Chondrocyte (in vitro differentiated cells): ENCODE data around the gene DYDC1. TPM values are rescaled to one million over a fixed set of nuclear protein-coding genes. Genes with fewer than 3 reads are reported as not detected.

Experiments
- DNase-seq: peaks from one replicate; pipeline ENCODE4 v3.0.0; 2021; ENCODE audit warnings: mixed read lengths, low spot score
- H3K27ac Mint-ChIP-seq: one replicate; pipeline ENCODE4 v1.8.0; 2021; ENCODE audit warnings: mild to moderate bottlenecking, moderate library complexity, mixed read lengths; ENCODE audit not compliant: unreplicated experiment
- H3K27me3 Mint-ChIP-seq: 2 replicates; pipeline ENCODE4 v1.8.0; 2021; ENCODE audit warnings: low read depth, mixed read lengths
- H3K36me3 Mint-ChIP-seq: 2 replicates; pipeline ENCODE4 v1.8.0; 2021; ENCODE audit warnings: low read depth, mixed read lengths
- H3K4me1 Mint-ChIP-seq: 2 replicates; pipeline ENCODE4 v1.8.0; 2021; ENCODE audit warnings: low read depth, mild to moderate bottlenecking, mixed read lengths
- H3K4me3 Mint-ChIP-seq: one replicate; pipeline ENCODE4 v1.8.0; 2021; ENCODE audit warnings: mild to moderate bottlenecking, moderate library complexity, mixed read lengths; ENCODE audit not compliant: unreplicated experiment
- H3K9me3 Mint-ChIP-seq: 2 replicates; pipeline ENCODE4 v1.8.0; 2021; ENCODE audit warnings: low read depth, mixed read lengths
- long read RNA-seq: library from polyadenylated mRNA; stranded (forward); transcript quantifications from one replicate; pipeline ENCODE4 v2.0.0, GENCODE V29; 2021
- total RNA-seq: library from RNA; stranded (reverse); gene quantifications from 3 replicates; pipeline ENCODE4 v1.2.1, GENCODE V29; 2021
- TF ChIP-seq, protein P1 (sequence below): fragments of 200-600 bp; sonication (generic); IDR thresholded peaks from 2 replicates; pipeline ENCODE4 v1.5.0; 2021; ENCODE audit warnings: antibody characterized with exemption, mild to moderate bottlenecking, moderate library complexity

Gene DYDC1
- not detected in 3 replicates for total RNA-seq
- long read RNA-seq: 0 reads

DNA sequence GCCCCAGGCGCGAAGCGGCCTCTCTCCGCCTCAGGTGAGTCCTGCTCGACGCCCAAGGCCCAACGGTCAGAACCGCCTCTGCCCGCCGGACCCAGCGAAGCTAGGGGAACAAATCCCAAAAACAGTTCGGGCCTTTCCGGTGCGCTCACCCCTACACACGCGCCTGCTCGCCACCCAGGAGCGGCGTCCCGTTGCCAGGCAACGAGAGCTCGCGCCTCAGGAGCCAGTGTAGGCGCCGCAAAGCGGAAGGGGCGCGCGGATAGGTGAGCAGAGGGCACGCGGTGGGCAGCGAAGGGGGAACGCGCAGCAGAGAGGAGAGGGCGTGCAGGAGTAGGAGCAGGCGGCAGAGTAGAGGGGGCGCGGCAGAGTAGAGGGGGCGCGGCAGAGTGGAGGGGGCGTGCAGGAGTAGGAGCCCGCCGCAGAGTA lies at the start of gene DYDC1, which contains the start of gene DYDC2:
Gene DYDC1 (minus strand): TSS at position 193 of the 426 bp plus-strand sequence. CDS start 4,154 bp downstream, outside the sequence.
Gene DYDC2 (plus strand): TSS at position 219 of the 426 bp plus-strand sequence. CDS start 5,663 bp downstream, outside the sequence.
- TF ChIP-seq, protein P1, sequence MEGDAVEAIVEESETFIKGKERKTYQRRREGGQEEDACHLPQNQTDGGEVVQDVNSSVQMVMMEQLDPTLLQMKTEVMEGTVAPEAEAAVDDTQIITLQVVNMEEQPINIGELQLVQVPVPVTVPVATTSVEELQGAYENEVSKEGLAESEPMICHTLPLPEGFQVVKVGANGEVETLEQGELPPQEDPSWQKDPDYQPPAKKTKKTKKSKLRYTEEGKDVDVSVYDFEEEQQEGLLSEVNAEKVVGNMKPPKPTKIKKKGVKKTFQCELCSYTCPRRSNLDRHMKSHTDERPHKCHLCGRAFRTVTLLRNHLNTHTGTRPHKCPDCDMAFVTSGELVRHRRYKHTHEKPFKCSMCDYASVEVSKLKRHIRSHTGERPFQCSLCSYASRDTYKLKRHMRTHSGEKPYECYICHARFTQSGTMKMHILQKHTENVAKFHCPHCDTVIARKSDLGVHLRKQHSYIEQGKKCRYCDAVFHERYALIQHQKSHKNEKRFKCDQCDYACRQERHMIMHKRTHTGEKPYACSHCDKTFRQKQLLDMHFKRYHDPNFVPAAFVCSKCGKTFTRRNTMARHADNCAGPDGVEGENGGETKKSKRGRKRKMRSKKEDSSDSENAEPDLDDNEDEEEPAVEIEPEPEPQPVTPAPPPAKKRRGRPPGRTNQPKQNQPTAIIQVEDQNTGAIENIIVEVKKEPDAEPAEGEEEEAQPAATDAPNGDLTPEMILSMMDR: no peak
- DNase-seq: no peak
- Mint-ChIP-seq H3K27ac (no peak within 1 kb of the TSS), H3K36me3 (no peaks in the 10 kb centered on the region), H3K27me3 (peaks cover 26% of the 10 kb centered on the region), H3K4me3 (peak within 1 kb of the TSS; percentile 76), H3K9me3 (no peaks in the 10 kb centered on the region), H3K4me1 (peaks cover 8% of the 10 kb centered on the region)

DNA sequence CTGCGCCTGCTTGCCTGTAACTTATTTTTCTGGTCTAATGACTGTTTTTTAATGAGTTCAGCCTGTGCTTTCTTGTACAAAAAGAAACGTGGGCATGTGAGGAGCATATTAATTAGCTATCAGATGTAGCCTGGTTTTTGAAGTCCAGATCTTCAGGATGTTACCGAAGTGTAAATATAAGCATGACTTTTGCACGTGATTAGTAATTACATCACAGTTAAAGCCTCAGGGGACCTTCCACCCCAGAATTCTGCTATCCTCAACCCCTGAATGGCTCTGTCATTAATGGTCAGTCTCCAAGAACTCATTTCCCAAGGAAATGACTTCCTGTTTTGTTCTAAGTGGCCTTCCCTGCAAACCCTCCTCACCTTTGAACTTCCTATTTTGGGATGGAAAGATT lies 49.6 kb upstream of the DYDC1 start:
- no peaks in the 10 kb centered on the region for H3K27me3 Mint-ChIP-seq
- H3K27ac Mint-ChIP-seq: peak overlapping the region; percentile 81
- DNase-seq: no peak
- H3K36me3 Mint-ChIP-seq: no peaks in the 10 kb centered on the region
- TF ChIP-seq, protein P1: no peak
- H3K4me1 Mint-ChIP-seq: peaks cover 42% of the 10 kb centered on the region
- no peak overlapping the region for H3K4me3 Mint-ChIP-seq
- H3K9me3 Mint-ChIP-seq: no peaks in the 10 kb centered on the region

DNA sequence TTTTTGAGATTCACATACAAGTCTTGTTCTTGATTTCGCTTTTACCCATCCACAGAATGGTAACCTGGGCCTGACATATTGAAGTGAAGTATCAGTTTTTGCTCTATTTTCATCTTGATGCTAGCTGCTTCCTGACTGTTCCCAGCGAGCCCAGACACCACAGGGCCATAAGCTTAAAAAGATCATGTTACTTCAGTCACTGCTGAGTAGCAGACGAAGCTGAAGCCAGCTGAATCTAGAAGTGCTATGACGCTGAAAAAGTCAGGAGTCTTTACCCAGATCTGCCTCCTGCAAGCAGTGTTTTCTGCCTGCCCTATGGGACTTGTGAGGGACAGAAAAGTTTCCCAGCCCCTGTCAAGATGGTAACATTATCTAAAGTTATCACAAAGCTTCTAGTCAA lies 49.1 kb upstream of the DYDC1 start:
- Mint-ChIP-seq H3K9me3 (no peaks in the 10 kb centered on the region), H3K27me3 (no peaks in the 10 kb centered on the region), H3K4me3 (no peak overlapping the region), H3K36me3 (no peaks in the 10 kb centered on the region), H3K27ac (peak overlapping the region; percentile 81), H3K4me1 (peaks cover 36% of the 10 kb centered on the region)
- no peak for DNase-seq
- TF ChIP-seq, protein P1: no peak

DNA sequence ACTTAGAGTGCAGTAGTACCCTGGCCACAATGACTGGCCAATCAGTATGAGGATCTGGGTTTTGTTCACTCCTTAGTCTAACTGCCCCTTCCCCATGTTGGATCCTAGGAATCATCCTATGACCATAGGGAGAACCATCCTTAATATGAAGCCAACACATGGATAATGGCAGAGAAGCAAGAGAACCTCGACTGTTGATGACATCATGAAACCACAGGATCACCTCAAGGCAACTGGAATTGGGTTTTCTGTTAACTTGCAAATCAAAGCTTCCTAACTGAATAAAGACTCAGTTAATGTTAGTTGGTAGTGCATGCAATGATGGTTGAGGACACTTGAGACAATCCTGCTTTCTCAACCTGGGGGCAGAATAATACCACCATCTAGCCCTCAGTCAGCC lies 48.5 kb upstream of the DYDC1 start:
- no peaks in the 10 kb centered on the region for H3K27me3 Mint-ChIP-seq
- no peaks in the 10 kb centered on the region for H3K9me3 Mint-ChIP-seq
- DNase-seq: no peak
- no peaks in the 10 kb centered on the region for H3K36me3 Mint-ChIP-seq
- peaks cover 30% of the 10 kb centered on the region for H3K4me1 Mint-ChIP-seq
- no peak overlapping the region for H3K4me3 Mint-ChIP-seq
- TF ChIP-seq, protein P1: no peak
- no peak overlapping the region for H3K27ac Mint-ChIP-seq

DNA sequence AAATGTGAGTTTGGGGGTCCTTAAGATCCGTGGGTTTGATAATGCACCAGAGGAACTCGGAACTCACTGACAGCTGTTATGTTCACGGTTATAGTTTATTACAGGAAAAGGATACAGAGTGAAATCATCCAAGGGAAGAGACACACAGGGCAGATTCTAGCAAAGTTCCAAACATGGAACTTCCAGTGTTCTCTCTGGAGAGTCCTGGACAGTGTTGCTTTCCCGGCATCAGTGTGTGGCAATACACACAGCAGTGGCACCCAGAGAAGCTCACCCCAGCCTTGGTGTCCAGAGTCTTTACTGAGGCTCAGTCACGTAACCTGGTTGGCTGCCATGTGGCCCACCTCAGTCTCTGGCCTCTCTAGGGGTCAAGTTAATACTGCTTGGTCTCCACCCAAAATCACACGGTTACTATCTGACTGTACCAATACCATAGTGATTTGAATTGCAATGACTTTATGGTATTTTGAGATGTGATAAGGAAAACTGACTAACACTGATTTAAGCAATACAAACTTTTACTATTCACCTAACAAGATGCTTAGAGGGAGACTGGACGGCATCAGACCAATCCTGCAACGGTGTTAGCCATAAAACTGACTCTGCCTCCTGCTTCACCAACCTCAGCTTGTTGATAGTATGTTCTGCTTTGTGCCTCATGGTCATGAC lies 43.7 kb upstream of the DYDC1 start:
- Mint-ChIP-seq H3K27ac (no peak overlapping the region), H3K4me3 (no peak overlapping the region), H3K27me3 (no peaks in the 10 kb centered on the region), H3K36me3 (no peaks in the 10 kb centered on the region), H3K9me3 (no peaks in the 10 kb centered on the region), H3K4me1 (peaks cover 7% of the 10 kb centered on the region)
- no peak for DNase-seq
- TF ChIP-seq, protein P1: no peak
